ENCODE data around the gene AKT1. TPM values are rescaled to one million over a fixed set of nuclear protein-coding genes. Genes with fewer than 3 reads are reported as not detected.

The AKT1 gene
- total and polyA plus RNA-seq, 2 of the 13 experiments (the other 11 are each of a cell fraction or from before 2014, with no cell fraction given), result 96.2 to 116 TPM

DNA sequence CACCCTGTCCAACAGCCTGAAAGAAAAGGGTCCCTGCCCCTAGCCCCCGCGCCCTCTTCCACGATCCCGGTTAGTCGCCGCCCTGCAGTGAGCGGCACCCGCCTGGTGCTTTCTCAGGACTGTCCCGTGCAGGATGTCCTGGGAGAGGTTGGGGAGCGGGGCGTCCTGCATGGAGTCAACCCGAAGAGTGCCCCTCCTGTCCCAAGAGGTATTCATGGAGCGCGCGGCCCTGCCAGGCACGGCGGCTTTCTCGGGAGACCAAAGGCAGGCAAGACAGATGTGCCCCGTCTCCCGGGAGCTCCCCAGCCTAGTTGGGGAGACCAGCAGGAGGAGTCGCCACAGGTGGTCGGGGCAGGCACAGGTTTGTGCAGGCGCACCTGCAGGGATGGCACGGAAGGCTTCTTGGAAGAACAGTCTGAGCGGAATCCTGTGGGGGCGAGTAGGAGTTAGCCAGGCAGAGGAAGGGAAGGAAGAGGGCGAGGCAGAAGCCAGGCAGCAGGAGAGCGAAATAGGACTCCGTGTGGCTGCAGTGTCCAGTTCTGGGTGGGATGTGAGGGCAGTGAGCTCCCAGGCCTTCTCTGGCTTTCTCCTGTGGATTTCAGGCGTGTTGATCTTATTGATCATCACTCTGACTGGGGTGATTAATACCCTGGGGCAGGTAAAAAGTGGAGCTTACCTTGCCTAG, 41.9 kb downstream of the AKT1 start (continued):
- TF ChIP-seq, protein P1, sequence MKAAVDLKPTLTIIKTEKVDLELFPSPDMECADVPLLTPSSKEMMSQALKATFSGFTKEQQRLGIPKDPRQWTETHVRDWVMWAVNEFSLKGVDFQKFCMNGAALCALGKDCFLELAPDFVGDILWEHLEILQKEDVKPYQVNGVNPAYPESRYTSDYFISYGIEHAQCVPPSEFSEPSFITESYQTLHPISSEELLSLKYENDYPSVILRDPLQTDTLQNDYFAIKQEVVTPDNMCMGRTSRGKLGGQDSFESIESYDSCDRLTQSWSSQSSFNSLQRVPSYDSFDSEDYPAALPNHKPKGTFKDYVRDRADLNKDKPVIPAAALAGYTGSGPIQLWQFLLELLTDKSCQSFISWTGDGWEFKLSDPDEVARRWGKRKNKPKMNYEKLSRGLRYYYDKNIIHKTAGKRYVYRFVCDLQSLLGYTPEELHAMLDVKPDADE (CRISPR knock-in tag; IDR thresholded peaks at IDR 0.05), result peak; percentile 20; the same call in 1 of the 2 replicates
- TF ChIP-seq ZNF446 (CRISPR knock-in tag; IDR thresholded peaks at IDR 0.05), result 0 out of 2 replicates have a peak, but pooled peaks have one; percentile 42
- TF ChIP-seq, protein P2, sequence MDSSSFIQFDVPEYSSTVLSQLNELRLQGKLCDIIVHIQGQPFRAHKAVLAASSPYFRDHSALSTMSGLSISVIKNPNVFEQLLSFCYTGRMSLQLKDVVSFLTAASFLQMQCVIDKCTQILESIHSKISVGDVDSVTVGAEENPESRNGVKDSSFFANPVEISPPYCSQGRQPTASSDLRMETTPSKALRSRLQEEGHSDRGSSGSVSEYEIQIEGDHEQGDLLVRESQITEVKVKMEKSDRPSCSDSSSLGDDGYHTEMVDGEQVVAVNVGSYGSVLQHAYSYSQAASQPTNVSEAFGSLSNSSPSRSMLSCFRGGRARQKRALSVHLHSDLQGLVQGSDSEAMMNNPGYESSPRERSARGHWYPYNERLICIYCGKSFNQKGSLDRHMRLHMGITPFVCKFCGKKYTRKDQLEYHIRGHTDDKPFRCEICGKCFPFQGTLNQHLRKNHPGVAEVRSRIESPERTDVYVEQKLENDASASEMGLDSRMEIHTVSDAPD (CRISPR knock-in tag; IDR thresholded peaks at IDR 0.05), result no peak
- TF ChIP-seq SIX4 (CRISPR knock-in tag; IDR thresholded peaks at IDR 0.05), result no peak
- TF ChIP-seq, protein P3, sequence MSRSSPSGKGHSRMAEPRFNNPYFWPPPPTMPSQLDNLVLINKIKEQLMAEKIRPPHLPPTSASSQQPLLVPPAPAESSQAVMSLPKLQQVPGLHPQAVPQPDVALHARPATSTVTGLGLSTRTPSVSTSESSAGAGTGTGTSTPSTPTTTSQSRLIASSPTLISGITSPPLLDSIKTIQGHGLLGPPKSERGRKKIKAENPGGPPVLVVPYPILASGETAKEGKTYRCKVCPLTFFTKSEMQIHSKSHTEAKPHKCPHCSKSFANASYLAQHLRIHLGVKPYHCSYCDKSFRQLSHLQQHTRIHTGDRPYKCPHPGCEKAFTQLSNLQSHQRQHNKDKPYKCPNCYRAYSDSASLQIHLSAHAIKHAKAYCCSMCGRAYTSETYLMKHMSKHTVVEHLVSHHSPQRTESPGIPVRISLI (CRISPR knock-in tag; IDR thresholded peaks at IDR 0.05; ENCODE audit: borderline replicate concordance), result no peak
- TF ChIP-seq, protein P4, sequence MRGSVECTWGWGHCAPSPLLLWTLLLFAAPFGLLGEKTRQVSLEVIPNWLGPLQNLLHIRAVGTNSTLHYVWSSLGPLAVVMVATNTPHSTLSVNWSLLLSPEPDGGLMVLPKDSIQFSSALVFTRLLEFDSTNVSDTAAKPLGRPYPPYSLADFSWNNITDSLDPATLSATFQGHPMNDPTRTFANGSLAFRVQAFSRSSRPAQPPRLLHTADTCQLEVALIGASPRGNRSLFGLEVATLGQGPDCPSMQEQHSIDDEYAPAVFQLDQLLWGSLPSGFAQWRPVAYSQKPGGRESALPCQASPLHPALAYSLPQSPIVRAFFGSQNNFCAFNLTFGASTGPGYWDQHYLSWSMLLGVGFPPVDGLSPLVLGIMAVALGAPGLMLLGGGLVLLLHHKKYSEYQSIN (CRISPR knock-in tag; IDR thresholded peaks at IDR 0.05; ENCODE audit: borderline replicate concordance), result no peak
- TF ChIP-seq, protein P5, sequence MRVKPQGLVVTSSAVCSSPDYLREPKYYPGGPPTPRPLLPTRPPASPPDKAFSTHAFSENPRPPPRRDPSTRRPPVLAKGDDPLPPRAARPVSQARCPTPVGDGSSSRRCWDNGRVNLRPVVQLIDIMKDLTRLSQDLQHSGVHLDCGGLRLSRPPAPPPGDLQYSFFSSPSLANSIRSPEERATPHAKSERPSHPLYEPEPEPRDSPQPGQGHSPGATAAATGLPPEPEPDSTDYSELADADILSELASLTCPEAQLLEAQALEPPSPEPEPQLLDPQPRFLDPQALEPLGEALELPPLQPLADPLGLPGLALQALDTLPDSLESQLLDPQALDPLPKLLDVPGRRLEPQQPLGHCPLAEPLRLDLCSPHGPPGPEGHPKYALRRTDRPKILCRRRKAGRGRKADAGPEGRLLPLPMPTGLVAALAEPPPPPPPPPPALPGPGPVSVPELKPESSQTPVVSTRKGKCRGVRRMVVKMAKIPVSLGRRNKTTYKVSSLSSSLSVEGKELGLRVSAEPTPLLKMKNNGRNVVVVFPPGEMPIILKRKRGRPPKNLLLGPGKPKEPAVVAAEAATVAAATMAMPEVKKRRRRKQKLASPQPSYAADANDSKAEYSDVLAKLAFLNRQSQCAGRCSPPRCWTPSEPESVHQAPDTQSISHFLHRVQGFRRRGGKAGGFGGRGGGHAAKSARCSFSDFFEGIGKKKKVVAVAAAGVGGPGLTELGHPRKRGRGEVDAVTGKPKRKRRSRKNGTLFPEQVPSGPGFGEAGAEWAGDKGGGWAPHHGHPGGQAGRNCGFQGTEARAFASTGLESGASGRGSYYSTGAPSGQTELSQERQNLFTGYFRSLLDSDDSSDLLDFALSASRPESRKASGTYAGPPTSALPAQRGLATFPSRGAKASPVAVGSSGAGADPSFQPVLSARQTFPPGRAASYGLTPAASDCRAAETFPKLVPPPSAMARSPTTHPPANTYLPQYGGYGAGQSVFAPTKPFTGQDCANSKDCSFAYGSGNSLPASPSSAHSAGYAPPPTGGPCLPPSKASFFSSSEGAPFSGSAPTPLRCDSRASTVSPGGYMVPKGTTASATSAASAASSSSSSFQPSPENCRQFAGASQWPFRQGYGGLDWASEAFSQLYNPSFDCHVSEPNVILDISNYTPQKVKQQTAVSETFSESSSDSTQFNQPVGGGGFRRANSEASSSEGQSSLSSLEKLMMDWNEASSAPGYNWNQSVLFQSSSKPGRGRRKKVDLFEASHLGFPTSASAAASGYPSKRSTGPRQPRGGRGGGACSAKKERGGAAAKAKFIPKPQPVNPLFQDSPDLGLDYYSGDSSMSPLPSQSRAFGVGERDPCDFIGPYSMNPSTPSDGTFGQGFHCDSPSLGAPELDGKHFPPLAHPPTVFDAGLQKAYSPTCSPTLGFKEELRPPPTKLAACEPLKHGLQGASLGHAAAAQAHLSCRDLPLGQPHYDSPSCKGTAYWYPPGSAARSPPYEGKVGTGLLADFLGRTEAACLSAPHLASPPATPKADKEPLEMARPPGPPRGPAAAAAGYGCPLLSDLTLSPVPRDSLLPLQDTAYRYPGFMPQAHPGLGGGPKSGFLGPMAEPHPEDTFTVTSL (CRISPR knock-in tag; IDR thresholded peaks at IDR 0.05; ENCODE audit: borderline replicate concordance), result no peak
- TF ChIP-seq ZNF24 (IDR thresholded peaks at IDR 0.05), result no peak
- peak; percentile 79 for TF ChIP-seq RBM22 (optimal IDR thresholded peaks at IDR 0.05; ENCODE audit: low read length)
- TF ChIP-seq SMARCE1 (IDR thresholded peaks at IDR 0.05; ENCODE audit: borderline replicate concordance), result no peak
- no peak for TF ChIP-seq ZNF879 (CRISPR knock-in tag; IDR thresholded peaks at IDR 0.05)
- TF ChIP-seq, protein P6, sequence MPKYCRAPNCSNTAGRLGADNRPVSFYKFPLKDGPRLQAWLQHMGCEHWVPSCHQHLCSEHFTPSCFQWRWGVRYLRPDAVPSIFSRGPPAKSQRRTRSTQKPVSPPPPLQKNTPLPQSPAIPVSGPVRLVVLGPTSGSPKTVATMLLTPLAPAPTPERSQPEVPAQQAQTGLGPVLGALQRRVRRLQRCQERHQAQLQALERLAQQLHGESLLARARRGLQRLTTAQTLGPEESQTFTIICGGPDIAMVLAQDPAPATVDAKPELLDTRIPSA (CRISPR knock-in tag; IDR thresholded peaks at IDR 0.05; ENCODE audit: borderline replicate concordance), result peak; percentile 96; the same call in 1 of the 2 replicates
- TF ChIP-seq GFI1 (CRISPR knock-in tag; IDR thresholded peaks at IDR 0.05; ENCODE audit: borderline replicate concordance), result no peak
- TF ChIP-seq, protein P7, sequence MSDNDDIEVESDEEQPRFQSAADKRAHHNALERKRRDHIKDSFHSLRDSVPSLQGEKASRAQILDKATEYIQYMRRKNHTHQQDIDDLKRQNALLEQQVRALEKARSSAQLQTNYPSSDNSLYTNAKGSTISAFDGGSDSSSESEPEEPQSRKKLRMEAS (IDR thresholded peaks at IDR 0.05), result no peak
- no peak for TF ChIP-seq TSC22D2 (CRISPR knock-in tag; IDR thresholded peaks at IDR 0.05; ENCODE audit: borderline replicate concordance)
